Activated CD8-positive, alpha-beta memory T cell treated with anti-CD3 and anti-CD28 coated beads for 36 hours (primary cell): ENCODE results near the gene EFCAB6. TPM values are rescaled to one million over a fixed set of nuclear protein-coding genes. Genes with fewer than 3 reads are reported as not detected.
"Not testable (repeated sequence)": the region's sequence is repeated elsewhere in the genome, so short reads cannot be mapped to it uniquely, and the experiment has no call there.

ENCODE experiments used
- CTCF ChIA-PET: fragments of 350-600 bp; sonication (Branson Sonifier 250); formaldehyde crosslinking; loops from one replicate; lab custom pipeline; 2021; ENCODE audit warnings: antibody characterized with exemption; lab: Charles Lee
- POLR2A ChIA-PET: fragments of 350-600 bp; sonication (Branson Sonifier 250); formaldehyde crosslinking; loops from one replicate; lab custom pipeline; 2021; ENCODE audit warnings: antibody characterized with exemption; lab: Charles Lee
- total RNA-seq, 2 experiments: library from RNA; stranded (reverse); gene quantifications; one replicate each; pipeline ENCODE4 v1.2.3, GENCODE V29; 2021

Gene EFCAB6
- total RNA-seq, 2 experiments from 2014 or later: 0.42 to 0.44 TPM

GRCh38 chr22:43670513-43670912 is 141.6 kb downstream of the EFCAB6 start:
- POLR2A ChIA-PET: no interaction called here
- CTCF ChIA-PET: no interaction called here

DNA sequence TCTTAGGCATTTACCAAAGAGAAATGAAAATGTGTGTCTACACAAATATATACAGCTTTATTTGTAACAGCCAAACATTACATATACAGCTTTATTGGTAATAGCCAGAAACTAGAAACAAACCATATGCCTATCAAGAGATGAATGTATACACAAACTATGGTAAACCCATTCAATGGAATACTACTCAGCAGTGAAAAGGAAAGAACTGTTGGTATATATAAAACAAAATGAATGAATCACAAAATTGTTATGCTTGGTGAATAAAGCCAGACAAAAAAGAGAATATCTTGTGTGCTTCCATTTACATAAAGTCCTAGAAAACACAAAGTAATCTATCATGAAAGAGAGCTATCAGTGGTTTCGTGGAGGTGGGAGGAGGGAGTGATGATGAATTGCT is 142.9 kb downstream of the EFCAB6 start:
- CTCF ChIA-PET: no interaction called here
- POLR2A ChIA-PET: no interaction called here

- ChIA-PET POLR2A (no interaction called here), CTCF (no interaction called here)
Observed at GRCh38 chr22:43667656-43668055, 144.4 kb downstream of the EFCAB6 start.

DNA sequence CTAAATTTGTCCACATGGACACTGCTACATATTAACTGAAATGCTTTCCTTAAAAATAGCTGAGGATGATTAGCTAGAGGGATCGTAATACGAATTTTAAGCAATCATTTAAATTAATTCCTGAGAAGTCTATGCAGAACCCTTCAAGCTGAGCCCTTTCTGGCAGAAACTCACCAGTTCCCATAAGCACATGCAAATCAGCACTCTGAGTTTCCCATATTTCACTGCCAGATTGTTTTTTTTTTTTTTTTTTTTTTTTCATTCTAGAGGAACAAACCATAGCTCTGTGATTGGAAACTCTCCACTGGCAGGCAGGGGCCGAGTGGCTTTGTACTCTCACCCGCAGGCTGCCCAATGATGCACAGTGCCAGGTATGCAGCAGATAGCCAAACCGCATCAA is 145.6 kb downstream of the EFCAB6 start:
- POLR2A ChIA-PET: no interaction called here
- CTCF ChIA-PET: interaction anchor here (0.7 to 1.7 kb wide), 2 partner anchors 17 to 393 kb away, joined by 3 read pairs; no protein-coding TSS in a partner anchor

GRCh38 chr22:43658823-43659222 is 153.3 kb downstream of the EFCAB6 start:
- CTCF ChIA-PET: no interaction called here

DNA sequence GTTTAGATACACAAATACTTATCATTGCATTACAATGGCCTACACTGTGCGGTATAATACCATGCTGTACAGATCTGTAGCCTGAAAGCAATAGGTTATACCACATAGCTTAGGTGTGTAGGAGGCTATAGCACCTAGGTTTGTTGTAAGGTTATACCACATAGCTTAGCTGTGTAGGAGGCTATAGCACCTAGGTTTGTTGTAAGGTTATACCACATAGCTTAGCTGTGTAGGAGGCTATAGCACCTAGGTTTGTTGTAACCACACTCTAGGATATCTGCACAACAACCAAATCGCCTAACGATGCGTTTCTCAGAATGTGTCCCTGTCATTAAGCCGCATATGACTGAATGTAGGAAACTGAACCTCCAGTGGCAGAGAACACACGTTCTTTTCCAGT is 155.5 kb downstream of the EFCAB6 start:
- POLR2A ChIA-PET, CTCF ChIA-PET: not testable (repeated sequence)

More at GRCh38 chr22:43658823-43659222, 153.3 kb downstream of the EFCAB6 start:
- POLR2A ChIA-PET: no interaction called here

DNA sequence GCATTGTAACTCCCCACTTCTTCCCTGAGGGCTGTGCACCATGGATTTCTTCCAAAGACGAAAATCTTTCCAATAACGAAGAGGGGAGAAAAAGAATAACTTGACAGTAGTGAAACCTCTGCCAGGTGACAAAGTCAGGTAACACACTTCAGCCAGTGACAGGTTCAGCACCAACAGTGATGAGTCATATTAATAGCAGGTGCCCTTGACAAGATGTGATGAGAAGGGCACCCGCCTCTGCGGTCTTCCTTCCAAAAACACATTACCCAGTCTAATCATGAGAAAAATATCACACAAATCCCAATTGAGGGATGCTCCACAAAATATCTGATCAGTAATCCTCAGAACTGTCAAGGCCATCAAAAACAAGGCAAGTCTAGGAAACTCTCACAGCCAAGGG is 157.8 kb downstream of the EFCAB6 start:
- POLR2A ChIA-PET: no interaction called here

DNA sequence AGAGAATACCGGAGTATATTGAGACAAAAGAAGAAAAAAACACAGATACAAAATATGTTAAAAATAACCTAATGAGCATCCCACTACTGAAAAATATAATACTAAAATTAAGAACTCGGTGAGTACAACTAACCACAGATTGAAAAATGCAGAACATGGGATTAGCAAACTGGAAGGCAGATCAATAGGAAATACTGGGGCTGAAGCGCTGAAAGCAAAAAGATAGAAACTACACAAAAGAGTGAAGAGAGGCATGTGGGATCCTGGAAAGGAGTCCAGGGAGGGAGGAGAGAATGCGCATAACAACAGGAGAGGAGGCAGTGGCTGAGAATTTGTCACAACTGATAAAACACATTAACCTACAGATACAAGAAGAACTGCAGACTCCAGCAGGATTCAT is 159.3 kb downstream of the EFCAB6 start:
- CTCF ChIA-PET: interaction anchor here (1.3 kb wide), 1 partner anchor 24 kb away, joined by 3 read pairs; no protein-coding TSS in a partner anchor
- POLR2A ChIA-PET: no interaction called here

More for the DNA sequence above, 157.8 kb downstream of the EFCAB6 start:
- CTCF ChIA-PET: interaction anchor here (1.3 kb wide), 1 partner anchor 23 kb away, joined by 3 read pairs; no protein-coding TSS in a partner anchor

- ChIA-PET CTCF (no interaction called here), POLR2A (no interaction called here)
Observed at GRCh38 chr22:43643387-43643786, 168.7 kb downstream of the EFCAB6 start.

DNA sequence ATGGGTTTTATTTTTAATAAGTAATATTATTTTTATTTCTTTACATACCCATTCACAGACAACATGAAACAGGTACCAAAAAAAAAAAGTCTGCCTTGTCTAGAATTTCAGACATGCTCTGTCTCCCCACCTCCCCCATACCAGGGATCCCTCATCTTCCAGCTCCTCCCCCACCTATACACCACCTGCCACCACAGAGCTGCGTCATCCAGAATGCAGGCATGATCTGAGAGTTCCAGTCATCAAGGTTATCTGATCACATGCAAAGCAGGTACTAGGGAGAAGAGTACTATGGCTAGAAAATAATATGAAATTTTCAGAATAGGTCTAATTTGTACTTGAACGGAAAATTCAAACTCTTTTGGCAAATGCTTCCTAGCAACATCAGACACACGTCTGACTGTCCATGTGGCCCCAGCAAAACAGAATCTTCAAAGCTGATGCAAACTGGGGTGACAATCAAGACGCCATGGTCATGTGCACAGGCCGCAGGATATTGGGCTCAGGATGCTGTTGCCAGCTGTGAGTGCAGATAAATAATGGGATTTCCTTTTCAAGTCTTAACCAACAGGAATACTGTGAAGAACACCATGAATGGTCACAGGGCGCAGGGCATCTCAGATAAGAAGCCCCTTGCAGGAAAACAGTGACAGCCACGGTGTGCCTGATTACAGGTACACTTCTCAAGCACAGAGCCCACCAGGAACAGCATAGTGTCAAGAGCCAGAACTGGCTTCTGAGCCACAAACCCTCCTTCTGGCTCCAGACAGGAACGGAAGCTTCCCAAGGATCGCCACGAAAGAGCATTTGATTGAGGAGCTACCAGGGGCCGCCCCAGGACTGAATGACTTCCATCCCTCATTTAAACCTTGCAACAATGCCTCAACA is 169.5 kb downstream of the EFCAB6 start:
- ChIA-PET CTCF (no interaction called here), POLR2A (no interaction called here)

DNA sequence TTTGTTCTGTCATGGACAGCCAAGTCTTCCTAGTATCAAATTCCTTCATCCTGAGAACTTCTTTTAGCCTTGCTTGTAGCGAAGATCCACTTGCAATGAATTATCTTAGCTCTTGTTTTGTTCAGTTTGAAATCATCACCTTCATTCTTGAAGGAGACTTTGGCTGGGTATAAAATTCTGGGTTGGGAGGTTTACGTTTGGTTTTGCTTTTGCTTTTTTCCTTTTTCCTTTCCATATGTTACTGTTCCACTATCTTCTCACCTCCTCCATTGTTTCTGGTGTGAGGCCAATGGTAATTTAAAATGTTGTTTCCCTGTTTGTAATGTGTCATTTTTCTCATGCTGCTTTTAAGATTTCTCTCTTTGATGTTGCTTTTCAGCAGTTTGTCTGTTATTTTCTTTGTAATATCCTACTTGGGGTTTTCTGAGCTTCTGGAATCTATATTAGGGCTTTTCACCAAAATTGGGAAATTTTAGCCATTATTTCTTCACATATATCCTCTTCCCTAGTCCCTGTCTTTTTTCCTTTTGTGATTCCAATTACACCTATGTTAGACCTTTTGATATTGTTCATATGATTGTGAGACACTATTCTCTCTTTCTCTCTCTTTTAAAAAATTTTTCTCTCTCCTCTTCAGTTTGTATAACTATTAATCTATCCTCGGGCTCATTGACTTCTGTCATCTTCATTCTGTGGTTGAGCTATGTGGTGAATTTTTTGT is 172.7 kb downstream of the EFCAB6 start:
- CTCF ChIA-PET: no interaction called here
- POLR2A ChIA-PET: no interaction called here

DNA sequence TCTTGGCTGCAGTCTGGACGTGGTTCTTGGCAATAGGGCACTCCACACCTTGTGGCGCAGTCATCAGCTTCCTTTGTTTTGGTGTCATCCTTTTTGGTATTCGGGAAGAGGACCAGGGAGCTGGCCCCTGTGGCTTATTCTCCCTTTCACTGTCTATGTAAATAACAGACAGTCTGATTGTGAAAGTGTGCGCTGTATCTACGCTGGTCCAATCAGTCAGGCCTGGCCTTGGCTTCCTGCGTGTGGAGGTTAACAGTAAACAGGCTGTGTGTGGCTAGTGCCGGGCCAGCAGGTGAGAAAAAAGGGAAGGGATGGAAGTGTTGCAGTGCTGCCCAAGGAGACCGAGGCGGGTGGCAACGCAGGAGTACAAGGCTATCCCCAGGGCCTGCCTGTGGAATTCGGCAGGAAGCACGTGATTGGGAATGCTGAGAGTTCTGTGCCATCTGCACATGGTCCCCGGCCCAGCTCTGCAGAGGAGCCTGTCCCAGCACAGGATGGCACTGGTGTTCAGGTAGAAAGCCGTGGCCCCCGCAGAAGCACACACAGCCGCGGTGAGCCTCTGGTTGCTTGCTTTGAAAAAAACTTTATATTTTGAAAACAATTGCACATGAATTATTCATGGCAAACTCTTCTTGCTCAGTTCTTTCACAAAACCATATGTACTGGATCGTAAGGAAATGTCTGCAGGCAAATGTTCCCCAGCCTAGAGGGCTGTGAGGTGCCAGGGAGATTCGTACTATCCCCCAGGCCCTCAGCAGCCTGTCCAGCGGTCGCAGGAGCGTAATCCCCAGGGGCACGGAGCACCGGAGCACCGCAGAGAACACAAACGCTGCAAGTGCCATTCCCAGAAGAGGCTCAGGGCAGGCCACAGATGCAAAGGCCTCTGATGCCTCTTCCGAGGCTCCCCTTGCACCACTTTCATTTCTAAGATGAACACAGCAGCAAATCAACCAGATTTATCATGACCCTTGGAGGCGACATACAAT is 174.5 kb downstream of the EFCAB6 start:
- POLR2A ChIA-PET: no interaction called here
- CTCF ChIA-PET: no interaction called here

- POLR2A ChIA-PET: no interaction called here
- CTCF ChIA-PET: no interaction called here
Observed at GRCh38 chr22:43636086-43636485, 176.0 kb downstream of the EFCAB6 start.

DNA sequence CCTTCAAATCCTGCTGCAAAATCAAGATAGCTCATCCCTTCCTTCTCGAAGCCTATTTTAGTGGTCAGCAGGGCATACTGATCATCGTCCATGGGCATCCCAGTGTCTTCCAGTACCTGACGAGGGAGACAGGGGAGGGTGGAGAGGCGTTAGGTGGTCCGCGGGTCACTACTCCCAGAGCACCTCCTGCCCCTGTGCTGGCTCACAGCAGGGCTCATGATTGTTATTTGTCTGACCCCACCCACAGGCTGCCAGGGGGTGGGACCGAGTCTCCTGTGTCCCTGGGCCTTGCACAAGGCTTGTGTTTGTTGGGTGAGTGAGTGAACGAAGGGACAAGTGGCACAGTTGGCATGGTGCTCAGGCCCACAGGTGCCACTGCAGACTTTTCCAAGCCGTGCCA is 177.0 kb downstream of the EFCAB6 start:
- POLR2A ChIA-PET: no interaction called here
- CTCF ChIA-PET: no interaction called here

GRCh38 chr22:43634316-43634715 is 177.8 kb downstream of the EFCAB6 start:
- POLR2A ChIA-PET: no interaction called here
- CTCF ChIA-PET: no interaction called here

DNA sequence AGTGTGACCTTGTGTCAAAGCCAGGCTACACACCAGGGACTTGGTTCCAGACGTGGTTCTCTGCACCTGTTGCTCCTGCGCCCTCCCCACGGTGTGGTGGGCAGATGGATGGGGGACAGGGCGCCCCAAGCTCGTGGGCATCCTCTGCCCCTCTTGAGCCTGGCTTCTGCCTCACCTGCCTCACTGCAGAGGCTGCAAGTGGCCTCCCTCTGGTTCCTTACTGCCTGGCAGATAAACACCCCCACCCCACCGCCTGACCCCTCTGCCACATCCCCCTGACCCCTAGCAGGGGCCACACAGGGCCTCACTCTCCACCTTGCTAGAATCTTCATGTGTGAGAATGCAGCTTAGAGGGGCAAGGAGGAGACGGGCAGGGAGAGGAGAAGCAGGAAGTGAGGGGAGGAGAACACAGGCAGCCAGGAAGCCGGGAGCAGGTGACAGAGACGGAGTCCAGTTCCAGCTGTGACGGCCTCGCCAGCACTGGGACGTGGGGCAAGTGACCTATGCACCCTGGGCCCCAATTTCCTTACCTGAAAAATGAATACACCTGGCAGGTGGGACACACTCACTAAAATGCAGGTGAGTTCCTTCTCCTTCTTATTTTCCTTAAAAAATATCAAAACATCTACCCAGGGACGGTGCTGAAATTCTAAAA is 178.3 kb downstream of the EFCAB6 start:
- ChIA-PET POLR2A (no interaction called here), CTCF (no interaction called here)

DNA sequence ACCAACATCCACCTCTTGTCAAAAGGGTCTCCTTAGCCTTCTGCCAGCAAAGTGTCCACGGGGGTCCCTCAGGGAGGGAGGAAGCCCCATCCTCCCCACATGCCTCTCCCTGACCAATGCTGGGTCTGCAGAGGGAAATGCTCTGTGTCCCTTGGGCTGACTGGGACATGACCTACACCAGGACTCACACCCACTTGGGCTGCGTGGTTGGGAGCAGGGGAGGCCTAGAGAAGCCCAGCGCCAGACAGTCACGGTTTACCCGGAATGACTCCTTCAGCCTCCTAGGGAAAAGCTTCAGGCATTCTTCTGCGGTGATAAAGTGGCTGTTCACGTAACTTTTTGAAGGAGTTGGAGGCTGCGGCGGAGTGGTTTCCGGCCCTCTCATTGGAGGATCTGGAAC is 180.3 kb downstream of the EFCAB6 start:
- POLR2A ChIA-PET: no interaction called here
- CTCF ChIA-PET: no interaction called here

GRCh38 chr22:43631201-43631600 is 180.9 kb downstream of the EFCAB6 start:
- ChIA-PET CTCF (no interaction called here), POLR2A (no interaction called here)

DNA sequence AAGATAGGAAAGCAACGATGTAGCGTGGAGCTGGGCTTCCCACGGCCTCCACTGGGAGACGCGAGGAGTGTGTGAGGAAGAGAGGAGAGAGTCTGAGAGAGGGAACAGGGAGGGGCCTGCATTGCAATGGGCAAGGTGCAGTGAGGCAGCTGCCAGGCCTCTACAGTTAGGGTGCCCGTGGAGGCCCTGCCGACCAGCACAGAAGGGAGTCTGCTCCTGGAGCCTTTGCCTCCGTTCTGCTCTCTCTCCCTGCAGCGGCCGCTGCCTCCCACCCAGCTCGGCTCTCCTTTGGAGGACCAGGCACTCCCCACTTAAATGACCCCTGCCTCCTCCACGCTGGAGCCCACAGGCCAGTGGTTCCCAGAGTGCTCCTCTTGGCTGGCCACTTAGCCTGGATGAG is 181.7 kb downstream of the EFCAB6 start:
- POLR2A ChIA-PET: no interaction called here
- CTCF ChIA-PET: no interaction called here
